ENCODE measurements around the gene TXNDC15. TPM values are rescaled to one million over a fixed set of nuclear protein-coding genes. Genes with fewer than 3 reads are reported as not detected.
"Not testable (repeated sequence)": the region's sequence is repeated elsewhere in the genome, so short reads cannot be mapped to it uniquely, and the experiment has no call there.

TXNDC15 gene
- 44.2 TPM for total RNA-seq

GRCh38 chr5:134873987-134874830, at the start of gene TXNDC15:
Gene TXNDC15 (plus strand): TSS chr5:134874371. CDS start chr5:134874428, 57 bp downstream.
- peak; percentile 89 for DNase-seq (ENCODE audit: low spot score)

- DNase-seq (ENCODE audit: low spot score), result no peak
Measured at GRCh38 chr5:134824681-134825080, 49.5 kb upstream of the TXNDC15 start.

GRCh38 chr5:134825212-134825611, 49.0 kb upstream of the TXNDC15 start:
- no peak for DNase-seq (ENCODE audit: low spot score)

GRCh38 chr5:134833340-134834032, 40.7 kb upstream of the TXNDC15 start:
- DNase-seq (ENCODE audit: low spot score), result no peak

GRCh38 chr5:134835623-134836022, 38.5 kb upstream of the TXNDC15 start:
- DNase-seq (ENCODE audit: low spot score), result no peak

GRCh38 chr5:134837530-134838181, 36.5 kb upstream of the TXNDC15 start:
- DNase-seq (ENCODE audit: low spot score), result no peak

GRCh38 chr5:134838361-134838760, 35.8 kb upstream of the TXNDC15 start:
- DNase-seq (ENCODE audit: low spot score), result not testable (repeated sequence)

GRCh38 chr5:134840811-134841210, 33.4 kb upstream of the TXNDC15 start:
- no peak for DNase-seq (ENCODE audit: low spot score)

- no peak for DNase-seq (ENCODE audit: low spot score)
Measured at GRCh38 chr5:134844252-134844651, 29.9 kb upstream of the TXNDC15 start.

GRCh38 chr5:134845335-134845851, 28.8 kb upstream of the TXNDC15 start:
- no peak for DNase-seq (ENCODE audit: low spot score)

- peak; percentile 96 for DNase-seq (ENCODE audit: low spot score)
Measured at GRCh38 chr5:134845852-134846640, 28.1 kb upstream of the TXNDC15 start, which contains the start of gene C5orf24. Gene C5orf24 (plus strand): TSS chr5:134845968. CDS start chr5:134854901, 8,933 bp downstream.

GRCh38 chr5:134846641-134846960, 27.6 kb upstream of the TXNDC15 start:
- no peak for DNase-seq (ENCODE audit: low spot score)

GRCh38 chr5:134849434-134849933, 24.7 kb upstream of the TXNDC15 start:
- DNase-seq (ENCODE audit: low spot score), result not testable (repeated sequence)

- no peak for DNase-seq (ENCODE audit: low spot score)
Measured at GRCh38 chr5:134851307-134851923, 22.8 kb upstream of the TXNDC15 start.

GRCh38 chr5:134856465-134856864, 17.7 kb upstream of the TXNDC15 start:
- not testable (repeated sequence) for DNase-seq (ENCODE audit: low spot score)

GRCh38 chr5:134857401-134857800, 16.8 kb upstream of the TXNDC15 start:
- no peak for DNase-seq (ENCODE audit: low spot score)

- DNase-seq (ENCODE audit: low spot score), result no peak
Measured at GRCh38 chr5:134864707-134865106, 9.5 kb upstream of the TXNDC15 start.

- DNase-seq (ENCODE audit: low spot score), result no peak
Measured at GRCh38 chr5:134873494-134873893, 677 bp upstream of the TXNDC15 start.

- DNase-seq (ENCODE audit: low spot score), result peak; percentile 51
Measured at GRCh38 chr5:134874831-134875655, 872 bp downstream of the TXNDC15 start.

GRCh38 chr5:134877159-134877558, 3.0 kb downstream of the TXNDC15 start:
- DNase-seq (ENCODE audit: low spot score), result no peak
